PC-9 (cell line): ENCODE results near the gene MTA3. TPM values are rescaled to one million over a fixed set of nuclear protein-coding genes. Genes with fewer than 3 reads are reported as not detected.
"Not testable (repeated sequence)": the region's sequence is repeated elsewhere in the genome, so short reads cannot be mapped to it uniquely, and the experiment has no call there.

Experiments used
- BruUV-seq: library from RNA; stranded (reverse); fragments of 400-500 nt; replicated peaks from 2 replicates; lab custom pipeline; 2021; lab: Mats Ljungman, UMichigan
- CTCF ChIA-PET: fragments of 300-600 bp; sonication (Branson Sonifier 250); formaldehyde crosslinking; loops from one replicate; lab custom pipeline; 2022; ENCODE audit warnings: antibody characterized with exemption; lab: Charles Lee
- POLR2A ChIA-PET: fragments of 300-600 bp; sonication (Branson Sonifier 250); formaldehyde crosslinking; loops from one replicate; lab custom pipeline; 2022; ENCODE audit warnings: antibody characterized with exemption; ENCODE audit not compliant: unreplicated experiment; lab: Charles Lee
- DNase-seq, 2 experiments: peaks; one replicate each; pipeline versions ENCODE4 v3.0.0 to v3.0.0-alpha.2; 2015 to 2022; ENCODE audit warnings: mixed read lengths in 1 of 2
- H2AFZ ChIP-seq: fragments of 200-600 bp; sonication (generic); 2 replicates; pipeline ENCODE4 v1.8.1; 2017; ENCODE audit warnings: antibody characterized with exemption
- H3F3A ChIP-seq: fragments of 200-600 bp; sonication (generic); 2 replicates; pipeline ENCODE4 v1.8.1; 2017; ENCODE audit warnings: antibody characterized with exemption, mild to moderate bottlenecking, low read depth; ENCODE audit not compliant: insufficient read depth
- H3K27ac ChIP-seq: fragments of 200-600 bp; sonication (generic); 2 replicates; pipeline ENCODE4 v1.6.1; 2016; ENCODE audit warnings: mixed run types
- H3K27me3 ChIP-seq: fragments of 200-600 bp; sonication (generic); 2 replicates; pipeline ENCODE4 v1.6.1; 2016; ENCODE audit warnings: low read depth, mixed run types; ENCODE audit not compliant: insufficient read depth
- H3K36me3 ChIP-seq: fragments of 200-600 bp; sonication (generic); 2 replicates; pipeline ENCODE4 v1.6.1; 2016; ENCODE audit warnings: low read depth, mixed run types
- H3K4me1 ChIP-seq: fragments of 200-600 bp; sonication (generic); replicated peaks from 2 replicates; pipeline ENCODE4 v1.6.1; 2016; ENCODE audit warnings: mixed run types; ENCODE audit not compliant: insufficient read depth
- H3K4me2 ChIP-seq: fragments of 200-600 bp; sonication (generic); 2 replicates; pipeline ENCODE4 v1.6.1; 2017; ENCODE audit warnings: mixed run types
- H3K4me3 ChIP-seq: fragments of 200-600 bp; sonication (generic); 2 replicates; pipeline ENCODE4 v1.6.1; 2016; ENCODE audit warnings: mixed run types
- H3K79me2 ChIP-seq: fragments of 200-600 bp; sonication (generic); 2 replicates; pipeline ENCODE4 v1.6.1; 2017; ENCODE audit warnings: low read depth, mixed run types
- H3K9me2 ChIP-seq: fragments of 200-600 bp; sonication (generic); 2 replicates; pipeline ENCODE4 v1.8.1; 2017; ENCODE audit warnings: mild to moderate bottlenecking; ENCODE audit not compliant: insufficient read depth
- H3K9me3 ChIP-seq: fragments of 200-600 bp; sonication (generic); 2 replicates; pipeline ENCODE4 v1.8.1; 2016; ENCODE audit warnings: low read depth; ENCODE audit not compliant: insufficient read depth
- H4K20me1 ChIP-seq: fragments of 200-600 bp; sonication (generic); 2 replicates; pipeline ENCODE4 v1.8.1; 2017; ENCODE audit not compliant: insufficient read depth
- CTCF ChIP-seq: fragments of 200-600 bp; sonication (generic); conservative IDR thresholded peaks from 2 replicates; pipeline ENCODE4 v1.6.1; 2017; ENCODE audit warnings: mixed run types, antibody characterized with exemption, mild to moderate bottlenecking, moderate library complexity
- EZH2 ChIP-seq: fragments of 200-600 bp; sonication (generic); IDR thresholded peaks from 2 replicates; pipeline ENCODE4 v1.8.0; 2017; ENCODE audit warnings: antibody characterized with exemption, low read depth
- intact Hi-C: fragments of 100-400 bp; cut with micrococcal nuclease; formaldehyde crosslinking; loops from one replicate; pipeline ENCODE4 v1.10.0; 2022; ENCODE audit not compliant: unreplicated experiment
- total RNA-seq: library from RNA; stranded (reverse); gene quantifications from 2 replicates; pipeline ENCODE4 v1.2.3, GENCODE V29; 2021

The MTA3 gene
- total RNA-seq, 1 experiment from 2014 or later: 89.8 TPM

GRCh38 chr2:42601076-42601475 is 32.6 kb downstream of the MTA3 start:
- Histone ChIP-seq H4K20me1 (peaks cover 36% of the 10 kb centered on the region; the same call in 1 of the 2 replicates), H3K27ac (no peak overlapping the region), H3K79me2 (peaks cover 75% of the 10 kb centered on the region), H3K9me3 (no peaks in the 10 kb centered on the region), H3K27me3 (no peaks in the 10 kb centered on the region), H3K36me3 (no peaks in the 10 kb centered on the region), H3K4me2 (no peak overlapping the region), H3K9me2 (no peaks in the 10 kb centered on the region), H3F3A (peaks cover 29% of the 10 kb centered on the region), H2AFZ (no peak overlapping the region), H3K4me3 (no peak overlapping the region), H3K4me1 (0 out of 2 replicates have a peak, but pooled peaks cover 4% of the 10 kb centered on the region)
- POLR2A ChIA-PET: no interaction called here
- intact Hi-C loops: no loop called here
- CTCF ChIA-PET: no interaction called here
- TF ChIP-seq CTCF (no peak), EZH2 (no peak)
- DNase-seq: no peak
- no TSS peak for BruUV-seq

- intact Hi-C loops: no loop called here
- H3K27me3 ChIP-seq: no peaks in the 10 kb centered on the region
- ChIA-PET CTCF (no interaction called here), POLR2A (no interaction called here)
- H3K4me1 ChIP-seq: 0 out of 2 replicates have a peak, but pooled peaks cover 4% of the 10 kb centered on the region
- no peak for DNase-seq
- H2AFZ ChIP-seq: no peak overlapping the region
- H3F3A ChIP-seq: peaks cover 29% of the 10 kb centered on the region
- no TSS peak for BruUV-seq
- H3K9me3 ChIP-seq: no peaks in the 10 kb centered on the region
- 0 out of 2 replicates have a peak overlapping the region, but pooled peaks have one; percentile 1 for H3K27ac ChIP-seq
- no peaks in the 10 kb centered on the region for H3K9me2 ChIP-seq
- peaks cover 37% of the 10 kb centered on the region for H4K20me1 ChIP-seq
- H3K4me2 ChIP-seq: no peak overlapping the region
- H3K4me3 ChIP-seq: no peak overlapping the region
- TF ChIP-seq EZH2 (no peak), CTCF (no peak)
- H3K36me3 ChIP-seq: no peaks in the 10 kb centered on the region
- peaks cover 70% of the 10 kb centered on the region for H3K79me2 ChIP-seq
Observed at GRCh38 chr2:42602218-42602875, 33.9 kb downstream of the MTA3 start.

GRCh38 chr2:42602876-42603219 is 34.4 kb downstream of the MTA3 start:
- ChIA-PET POLR2A (no interaction called here), CTCF (no interaction called here)
- intact Hi-C loops: no loop called here

GRCh38 chr2:42604341-42604867 is 36.0 kb downstream of the MTA3 start:
- intact Hi-C loops, POLR2A ChIA-PET: not testable (repeated sequence)

More at GRCh38 chr2:42602876-42603219, 34.4 kb downstream of the MTA3 start:
- BruUV-seq: no TSS peak
- Histone ChIP-seq H3K9me2 (no peaks in the 10 kb centered on the region), H3K36me3 (no peaks in the 10 kb centered on the region), H2AFZ (no peak overlapping the region), H3K27me3 (no peaks in the 10 kb centered on the region), H3K4me1 (0 out of 2 replicates have a peak, but pooled peaks cover 4% of the 10 kb centered on the region), H3K79me2 (peaks cover 70% of the 10 kb centered on the region), H4K20me1 (peaks cover 42% of the 10 kb centered on the region), H3K4me3 (no peak overlapping the region), H3K27ac (0 out of 2 replicates have a peak overlapping the region, but pooled peaks have one; percentile 1), H3K4me2 (no peak overlapping the region), H3F3A (peaks cover 25% of the 10 kb centered on the region), H3K9me3 (no peaks in the 10 kb centered on the region)
- no peak for TF ChIP-seq EZH2
- TF ChIP-seq CTCF: no peak
- DNase-seq: no peak

DNA sequence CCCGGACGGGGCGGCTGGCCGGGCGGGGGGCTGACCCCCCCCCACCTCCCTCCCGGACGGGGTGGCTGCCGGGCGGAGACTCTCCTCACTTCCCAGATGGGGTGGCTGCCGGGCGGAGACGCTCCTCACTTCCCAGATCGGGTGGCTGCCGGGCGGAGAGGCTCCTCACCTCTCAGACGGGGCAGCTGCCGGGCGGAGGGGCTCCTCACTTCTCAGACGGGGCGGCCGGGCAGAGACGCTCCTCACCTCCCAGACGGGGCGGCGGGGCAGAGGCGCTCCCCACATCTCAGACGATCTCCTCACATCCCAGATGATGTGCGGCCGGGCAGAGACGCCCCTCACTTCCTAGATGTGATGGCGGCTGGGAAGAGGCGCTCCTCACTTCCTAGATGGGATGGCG is 37.7 kb downstream of the MTA3 start:
- H3K9me3 ChIP-seq, H3K9me2 ChIP-seq, H3K4me2 ChIP-seq, intact Hi-C loops, H2AFZ ChIP-seq, BruUV-seq, H3K27ac ChIP-seq, POLR2A ChIA-PET, H3K4me1 ChIP-seq, H3K4me3 ChIP-seq, H3K27me3 ChIP-seq, H3K36me3 ChIP-seq, DNase-seq, CTCF ChIA-PET: not testable (repeated sequence)
- H4K20me1 ChIP-seq: peaks cover 26% of the 10 kb centered on the region
- peaks cover 38% of the 10 kb centered on the region for H3K79me2 ChIP-seq
- peaks cover 19% of the 10 kb centered on the region for H3F3A ChIP-seq

More at GRCh38 chr2:42604341-42604867, 36.0 kb downstream of the MTA3 start:
- H3K36me3 ChIP-seq, H3K4me2 ChIP-seq, H3K4me1 ChIP-seq, H3K27me3 ChIP-seq, DNase-seq, BruUV-seq, H3K9me2 ChIP-seq, H2AFZ ChIP-seq, CTCF ChIA-PET, H3K4me3 ChIP-seq, H3K9me3 ChIP-seq, H3K27ac ChIP-seq: not testable (repeated sequence)
- peaks cover 55% of the 10 kb centered on the region for H3K79me2 ChIP-seq
- peaks cover 44% of the 10 kb centered on the region for H4K20me1 ChIP-seq
- H3F3A ChIP-seq: peaks cover 11% of the 10 kb centered on the region
